Measurements from ENCODE around the gene ZNF716.

ZNF716 gene

DNA sequence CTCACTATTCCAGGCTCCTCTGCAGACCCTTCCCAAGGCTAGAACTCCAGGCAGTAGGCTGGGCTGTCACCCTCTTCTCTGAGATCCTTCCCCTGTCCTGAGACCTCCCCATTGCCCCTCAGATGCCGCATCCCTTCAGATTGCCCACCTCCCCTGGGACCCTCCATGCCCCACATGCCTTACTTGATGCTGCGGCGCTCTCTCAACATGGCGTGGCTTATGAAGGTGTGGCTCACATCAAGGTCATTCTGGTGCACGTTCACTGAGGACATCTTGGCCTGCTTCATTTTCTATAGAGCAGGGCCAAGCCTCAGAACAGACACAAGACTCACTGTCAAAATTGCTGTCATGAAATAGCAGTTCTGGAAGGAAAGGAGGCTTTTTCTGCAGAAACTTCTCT is 34.7 kb upstream of the ZNF716 start:
- CTCF ChIA-PET = no interaction called here
- DNase-seq (ENCODE audit: low read depth, low spot score) = no peak

DNA sequence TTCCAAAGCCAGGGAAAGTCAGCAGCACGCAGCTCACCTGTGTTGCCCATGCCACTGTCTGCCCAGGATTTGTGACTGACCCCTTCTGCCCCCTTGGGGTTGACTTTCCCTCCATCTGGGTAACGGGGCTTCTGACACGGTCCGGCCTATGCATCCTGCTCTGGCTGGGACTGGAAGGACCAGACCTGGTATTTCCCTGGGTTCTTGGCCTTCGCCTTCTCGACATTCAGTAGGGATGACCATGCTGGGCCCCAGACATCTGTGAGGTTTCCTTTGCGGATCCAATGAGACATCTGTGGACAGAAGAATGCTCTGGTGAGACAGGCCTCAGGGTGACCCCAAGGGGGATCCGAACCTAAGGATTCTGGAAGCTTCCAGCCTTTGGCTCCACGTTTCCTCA is 34.2 kb upstream of the ZNF716 start:
- DNase-seq (ENCODE audit: low read depth, low spot score) = no peak
- ChIA-PET POLR2A (no interaction called here), CTCF (no interaction called here)
- TF ChIP-seq, protein P1, sequence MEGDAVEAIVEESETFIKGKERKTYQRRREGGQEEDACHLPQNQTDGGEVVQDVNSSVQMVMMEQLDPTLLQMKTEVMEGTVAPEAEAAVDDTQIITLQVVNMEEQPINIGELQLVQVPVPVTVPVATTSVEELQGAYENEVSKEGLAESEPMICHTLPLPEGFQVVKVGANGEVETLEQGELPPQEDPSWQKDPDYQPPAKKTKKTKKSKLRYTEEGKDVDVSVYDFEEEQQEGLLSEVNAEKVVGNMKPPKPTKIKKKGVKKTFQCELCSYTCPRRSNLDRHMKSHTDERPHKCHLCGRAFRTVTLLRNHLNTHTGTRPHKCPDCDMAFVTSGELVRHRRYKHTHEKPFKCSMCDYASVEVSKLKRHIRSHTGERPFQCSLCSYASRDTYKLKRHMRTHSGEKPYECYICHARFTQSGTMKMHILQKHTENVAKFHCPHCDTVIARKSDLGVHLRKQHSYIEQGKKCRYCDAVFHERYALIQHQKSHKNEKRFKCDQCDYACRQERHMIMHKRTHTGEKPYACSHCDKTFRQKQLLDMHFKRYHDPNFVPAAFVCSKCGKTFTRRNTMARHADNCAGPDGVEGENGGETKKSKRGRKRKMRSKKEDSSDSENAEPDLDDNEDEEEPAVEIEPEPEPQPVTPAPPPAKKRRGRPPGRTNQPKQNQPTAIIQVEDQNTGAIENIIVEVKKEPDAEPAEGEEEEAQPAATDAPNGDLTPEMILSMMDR (IDR thresholded peaks at IDR 0.05; ENCODE audit: insufficient read depth, low read length, missing control alignments) = no peak
- H3K4me3 ChIP-seq (ENCODE audit: low read depth, low read length) = no peak overlapping the region

More for the DNA sequence above, 34.7 kb upstream of the ZNF716 start:
- TF ChIP-seq, protein P1 (IDR thresholded peaks at IDR 0.05; ENCODE audit: insufficient read depth, low read length, missing control alignments) = no peak
- H3K4me3 ChIP-seq (ENCODE audit: low read depth, low read length) = no peak overlapping the region
- POLR2A ChIA-PET = no interaction called here

DNA sequence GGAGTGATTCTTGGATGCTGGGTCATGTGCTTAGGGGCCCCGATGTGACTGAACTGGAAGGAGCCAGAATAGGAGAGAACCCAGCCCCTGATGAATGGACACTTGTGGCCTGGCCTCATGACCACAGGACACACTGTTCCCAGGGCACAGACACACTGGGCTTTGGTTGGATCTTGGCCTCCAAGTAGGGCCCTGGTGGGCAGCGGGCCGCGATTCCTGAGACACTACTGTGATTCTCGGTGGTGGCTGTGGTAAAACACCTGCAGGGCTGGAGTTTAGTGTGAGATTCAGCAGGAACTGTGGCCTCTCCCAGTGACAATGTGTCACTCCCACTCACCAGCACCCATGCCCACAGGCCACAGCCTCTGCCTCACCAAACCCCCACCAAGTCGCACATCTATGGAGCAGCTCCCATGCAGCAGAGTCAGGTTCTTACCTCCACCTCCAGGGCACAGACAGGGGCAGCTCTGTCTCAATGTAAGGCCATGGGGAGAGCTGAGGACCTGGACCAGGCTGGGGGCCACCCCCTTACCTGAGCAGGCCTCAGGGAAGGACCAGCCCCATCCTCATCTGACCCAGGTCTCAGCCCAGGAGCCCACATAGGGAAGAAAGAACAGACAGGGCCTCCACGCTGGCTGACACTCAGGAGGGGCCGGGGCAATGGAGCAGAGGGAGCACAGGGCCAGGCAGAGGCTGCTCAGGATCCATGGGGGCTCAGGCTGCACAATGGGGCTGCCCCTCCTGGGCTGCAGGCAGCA is 33.2 kb upstream of the ZNF716 start:
- TF ChIP-seq, protein P1 (IDR thresholded peaks at IDR 0.05; ENCODE audit: insufficient read depth, low read length, missing control alignments) = no peak
- POLR2A ChIA-PET = no interaction called here
- no peak for DNase-seq (ENCODE audit: low read depth, low spot score)
- no peak overlapping the region for H3K4me3 ChIP-seq (ENCODE audit: low read depth, low read length)
- CTCF ChIA-PET = no interaction called here

DNA sequence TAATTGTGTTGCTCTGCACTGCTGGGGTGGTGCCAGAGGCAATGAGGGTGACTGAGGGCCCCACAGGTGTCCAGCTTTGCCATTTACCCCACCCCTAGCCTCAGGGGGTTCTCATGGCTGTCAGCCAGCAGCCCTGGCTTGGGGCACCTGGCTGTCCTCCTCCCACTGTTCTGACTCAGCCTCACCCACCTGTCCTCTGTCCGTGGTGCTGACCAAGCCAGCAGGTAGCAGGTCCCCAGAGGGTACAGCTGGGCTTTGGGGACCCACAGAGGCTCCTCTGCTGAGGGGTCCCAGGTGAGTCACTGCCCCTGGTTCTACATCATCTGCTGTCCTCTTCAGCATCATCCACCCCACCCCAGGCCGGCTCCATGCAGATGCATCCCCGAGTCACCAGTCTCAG is 32.2 kb upstream of the ZNF716 start:
- POLR2A ChIA-PET = no interaction called here

DNA sequence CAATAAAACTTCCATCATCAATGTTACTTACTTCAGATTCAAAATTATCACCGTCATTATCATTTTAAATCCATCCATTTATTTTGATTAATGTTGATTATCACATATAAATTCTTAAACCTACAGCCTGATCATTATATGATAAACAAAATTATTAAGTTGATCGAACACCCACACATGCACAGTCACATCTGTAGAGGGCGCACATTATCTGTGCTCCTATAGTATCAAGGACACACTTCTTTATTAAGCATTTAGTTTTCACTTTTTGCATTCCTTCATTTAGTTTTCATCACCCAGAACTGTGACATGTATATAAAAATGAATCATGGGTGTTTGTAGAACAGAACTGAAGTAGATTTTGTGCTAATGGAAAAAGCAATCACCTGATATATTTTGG is 26.2 kb upstream of the ZNF716 start:
- no peak overlapping the region for H3K4me3 ChIP-seq (ENCODE audit: low read depth, low read length)
- POLR2A ChIA-PET = no interaction called here
- DNase-seq (ENCODE audit: low read depth, low spot score) = no peak
- CTCF ChIA-PET = no interaction called here
- TF ChIP-seq, protein P1 (IDR thresholded peaks at IDR 0.05; ENCODE audit: insufficient read depth, low read length, missing control alignments) = no peak

More for the DNA sequence above, 32.2 kb upstream of the ZNF716 start:
- H3K4me3 ChIP-seq (ENCODE audit: low read depth, low read length) = no peak overlapping the region
- DNase-seq (ENCODE audit: low read depth, low spot score) = no peak
- TF ChIP-seq, protein P1 (IDR thresholded peaks at IDR 0.05; ENCODE audit: insufficient read depth, low read length, missing control alignments) = no peak
- CTCF ChIA-PET = no interaction called here

DNA sequence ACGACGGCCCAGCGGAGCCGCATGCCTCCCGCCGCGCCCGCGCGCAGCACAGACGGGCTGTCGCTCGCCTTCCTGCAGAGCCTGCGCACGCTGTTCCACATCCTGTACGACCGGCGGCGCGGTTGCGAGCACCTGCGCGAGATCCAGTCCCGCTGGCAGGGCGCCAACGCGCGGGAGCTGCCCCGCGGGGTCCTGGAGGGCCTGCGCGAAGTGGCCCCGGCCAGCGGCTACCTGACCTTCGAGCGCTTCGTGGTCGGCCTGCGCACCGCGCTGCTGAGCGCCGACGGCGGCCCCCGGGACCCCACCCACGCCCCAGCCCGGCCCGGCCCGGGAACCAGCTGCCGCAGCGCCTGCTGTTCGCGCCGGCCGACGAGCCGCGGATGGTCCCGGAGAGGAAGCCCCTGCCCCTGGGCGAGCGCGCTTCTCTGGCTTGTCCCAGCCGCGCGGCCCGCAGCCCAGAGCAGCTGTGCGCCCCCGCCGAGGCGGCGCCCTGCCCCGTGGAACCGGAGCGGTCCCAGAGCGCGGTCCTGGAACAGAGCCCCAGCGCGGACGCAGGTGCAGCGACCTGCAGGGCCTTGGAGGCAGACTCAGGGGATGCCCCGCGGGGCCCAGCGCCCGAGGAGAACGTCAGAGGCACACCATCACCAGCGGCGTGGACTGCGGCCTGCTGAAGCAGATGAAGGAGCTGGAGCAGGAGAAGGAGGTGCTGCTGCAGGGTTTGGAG is 25.3 kb upstream of the ZNF716 start:
- H3K4me3 ChIP-seq (ENCODE audit: low read depth, low read length) = no peak overlapping the region
- no peak for DNase-seq (ENCODE audit: low read depth, low spot score)
- ChIA-PET POLR2A (no interaction called here), CTCF (no interaction called here)
- TF ChIP-seq, protein P1 (IDR thresholded peaks at IDR 0.05; ENCODE audit: insufficient read depth, low read length, missing control alignments) = no peak
